ENCODE measurements around the gene RELN.

Gene RELN

DNA sequence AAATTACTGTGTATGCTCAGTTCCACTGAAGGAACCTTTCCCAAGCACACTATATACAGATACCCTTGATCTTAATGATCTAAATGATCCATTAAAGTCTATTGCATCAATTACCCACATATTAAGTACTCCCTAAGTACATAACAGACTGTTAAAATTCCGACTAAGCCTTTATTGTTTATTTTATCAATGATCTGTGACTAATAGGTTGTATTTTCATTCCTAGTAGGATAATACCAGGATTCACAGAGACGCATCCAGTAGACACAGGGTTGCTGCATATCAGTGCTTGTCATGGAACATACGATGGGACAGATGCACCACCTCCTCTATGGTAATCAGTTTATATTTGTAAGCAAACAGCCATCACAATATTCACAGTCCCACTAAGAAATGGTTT lies 383.8 kb downstream of the RELN start:
- Mint-ChIP-seq H3K4me1 (peaks cover 7% of the 10 kb centered on the region), H3K36me3 (ENCODE audit: low read depth) (no peaks in the 10 kb centered on the region), H3K9me3 (no peaks in the 10 kb centered on the region), H3K27me3 (ENCODE audit: low read depth, poor library complexity) (peaks cover 9% of the 10 kb centered on the region), H3K27ac (no peak overlapping the region), H3K4me3 (no peak overlapping the region)
- TF ChIP-seq, protein P1, sequence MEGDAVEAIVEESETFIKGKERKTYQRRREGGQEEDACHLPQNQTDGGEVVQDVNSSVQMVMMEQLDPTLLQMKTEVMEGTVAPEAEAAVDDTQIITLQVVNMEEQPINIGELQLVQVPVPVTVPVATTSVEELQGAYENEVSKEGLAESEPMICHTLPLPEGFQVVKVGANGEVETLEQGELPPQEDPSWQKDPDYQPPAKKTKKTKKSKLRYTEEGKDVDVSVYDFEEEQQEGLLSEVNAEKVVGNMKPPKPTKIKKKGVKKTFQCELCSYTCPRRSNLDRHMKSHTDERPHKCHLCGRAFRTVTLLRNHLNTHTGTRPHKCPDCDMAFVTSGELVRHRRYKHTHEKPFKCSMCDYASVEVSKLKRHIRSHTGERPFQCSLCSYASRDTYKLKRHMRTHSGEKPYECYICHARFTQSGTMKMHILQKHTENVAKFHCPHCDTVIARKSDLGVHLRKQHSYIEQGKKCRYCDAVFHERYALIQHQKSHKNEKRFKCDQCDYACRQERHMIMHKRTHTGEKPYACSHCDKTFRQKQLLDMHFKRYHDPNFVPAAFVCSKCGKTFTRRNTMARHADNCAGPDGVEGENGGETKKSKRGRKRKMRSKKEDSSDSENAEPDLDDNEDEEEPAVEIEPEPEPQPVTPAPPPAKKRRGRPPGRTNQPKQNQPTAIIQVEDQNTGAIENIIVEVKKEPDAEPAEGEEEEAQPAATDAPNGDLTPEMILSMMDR (IDR thresholded peaks at IDR 0.05): no peak
- no peak for DNase-seq

DNA sequence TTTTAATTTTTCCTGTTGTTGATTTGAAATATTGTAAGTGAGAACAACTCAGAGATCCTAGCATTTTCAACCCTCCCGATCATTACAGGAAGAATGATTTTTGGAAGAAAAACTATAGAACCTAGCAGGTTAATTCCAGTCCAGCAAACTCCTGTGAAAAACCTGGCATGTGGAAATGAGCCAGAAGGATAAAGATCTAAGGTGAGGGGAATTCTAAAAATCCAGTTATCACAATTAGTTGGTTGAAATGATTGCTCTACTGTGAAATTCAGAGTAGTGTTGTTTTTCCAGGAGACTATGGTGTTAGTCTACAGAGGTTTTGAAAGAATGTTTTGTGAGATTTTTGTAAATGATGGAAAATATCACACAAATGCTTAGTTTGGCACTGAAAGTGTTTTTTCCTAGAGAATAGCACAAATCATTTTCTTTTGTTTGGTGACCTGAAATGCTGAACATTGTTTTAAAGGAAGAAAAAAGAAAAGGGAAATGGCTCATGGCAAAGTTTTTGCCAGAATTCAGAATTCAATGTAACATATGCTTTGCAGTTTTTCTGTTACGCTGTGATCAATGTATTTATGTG lies 391.0 kb downstream of the RELN start:
- Mint-ChIP-seq H3K4me3 (no peak overlapping the region), H3K4me1 (no peaks in the 10 kb centered on the region), H3K36me3 (ENCODE audit: low read depth) (no peaks in the 10 kb centered on the region), H3K27me3 (ENCODE audit: low read depth, poor library complexity) (peaks cover 3% of the 10 kb centered on the region), H3K9me3 (no peaks in the 10 kb centered on the region), H3K27ac (no peak overlapping the region)
- no peak for DNase-seq
- TF ChIP-seq, protein P1 (IDR thresholded peaks at IDR 0.05): no peak

DNA sequence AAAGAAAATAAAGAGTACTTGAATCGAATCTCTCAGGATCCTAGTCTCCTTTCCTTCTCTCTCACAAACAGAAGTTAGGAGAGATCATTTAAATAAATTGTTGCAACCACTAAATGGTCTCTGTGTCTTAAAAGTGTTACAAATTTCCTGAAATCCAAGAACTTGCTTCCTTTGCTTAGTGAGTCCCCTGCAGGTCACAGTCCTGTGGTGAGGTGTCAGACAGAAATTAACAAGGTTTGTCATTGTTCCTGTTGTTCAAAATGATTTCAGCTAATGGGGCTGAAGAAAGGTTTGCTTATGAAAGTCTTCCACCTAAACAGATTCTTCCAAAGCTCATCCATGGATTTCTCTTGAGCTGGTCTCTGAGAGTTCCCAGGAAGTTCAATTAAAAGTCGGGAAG lies 391.9 kb downstream of the RELN start:
- TF ChIP-seq, protein P1 (IDR thresholded peaks at IDR 0.05): no peak
- H3K4me1 Mint-ChIP-seq: no peaks in the 10 kb centered on the region
- H3K4me3 Mint-ChIP-seq: no peak overlapping the region
- no peaks in the 10 kb centered on the region for H3K9me3 Mint-ChIP-seq
- H3K36me3 Mint-ChIP-seq (ENCODE audit: low read depth): no peaks in the 10 kb centered on the region
- no peak overlapping the region for H3K27ac Mint-ChIP-seq
- no peak for DNase-seq
- H3K27me3 Mint-ChIP-seq (ENCODE audit: low read depth, poor library complexity): peaks cover 3% of the 10 kb centered on the region

DNA sequence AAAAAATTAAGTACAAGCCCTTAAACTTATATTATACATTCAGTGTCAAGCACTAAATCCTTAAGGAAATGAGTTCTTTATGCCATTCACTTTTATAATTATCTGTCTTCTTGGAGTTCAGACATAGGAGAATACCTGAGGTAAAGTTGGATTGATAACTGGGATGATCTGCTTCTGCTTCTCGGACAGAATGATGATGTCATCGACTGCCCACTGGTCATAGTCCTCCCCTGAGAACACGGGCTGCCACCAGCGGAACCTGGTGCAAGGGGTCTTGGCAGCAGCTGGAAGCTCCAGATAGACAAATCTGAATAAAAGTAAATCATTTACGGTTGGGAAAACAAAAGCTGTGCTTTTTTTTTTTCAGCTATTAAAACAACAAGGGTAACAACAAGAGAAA lies 395.3 kb downstream of the RELN start:
- no peak overlapping the region for H3K4me3 Mint-ChIP-seq
- H3K4me1 Mint-ChIP-seq: no peaks in the 10 kb centered on the region
- no peak overlapping the region for H3K27ac Mint-ChIP-seq
- DNase-seq: no peak
- no peaks in the 10 kb centered on the region for H3K36me3 Mint-ChIP-seq (ENCODE audit: low read depth)
- no peaks in the 10 kb centered on the region for H3K9me3 Mint-ChIP-seq
- no peaks in the 10 kb centered on the region for H3K27me3 Mint-ChIP-seq (ENCODE audit: low read depth, poor library complexity)
- TF ChIP-seq, protein P1 (IDR thresholded peaks at IDR 0.05): no peak

DNA sequence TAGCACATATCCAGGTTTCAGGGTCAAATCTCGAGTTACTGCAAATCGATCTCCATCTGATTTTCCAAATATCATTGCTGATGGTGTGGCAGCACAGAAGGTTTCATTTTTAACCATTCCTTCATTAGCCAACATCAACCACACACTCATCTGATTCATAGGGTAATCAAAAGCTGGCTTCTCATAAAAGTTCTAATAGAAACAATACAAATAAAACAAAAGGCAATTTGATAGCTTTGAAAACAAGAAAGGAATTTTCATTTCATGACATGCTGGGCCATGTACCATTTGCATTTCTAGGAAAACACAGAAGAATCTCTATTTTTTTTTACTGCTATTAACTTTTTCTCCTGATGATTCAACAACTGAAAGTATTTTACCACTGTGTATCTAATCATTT lies 395.8 kb downstream of the RELN start:
- no peak overlapping the region for H3K27ac Mint-ChIP-seq
- H3K4me3 Mint-ChIP-seq: no peak overlapping the region
- H3K4me1 Mint-ChIP-seq: no peaks in the 10 kb centered on the region
- H3K9me3 Mint-ChIP-seq: no peaks in the 10 kb centered on the region
- DNase-seq: no peak
- H3K36me3 Mint-ChIP-seq (ENCODE audit: low read depth): no peaks in the 10 kb centered on the region
- H3K27me3 Mint-ChIP-seq (ENCODE audit: low read depth, poor library complexity): no peaks in the 10 kb centered on the region
- TF ChIP-seq, protein P1 (IDR thresholded peaks at IDR 0.05): no peak

DNA sequence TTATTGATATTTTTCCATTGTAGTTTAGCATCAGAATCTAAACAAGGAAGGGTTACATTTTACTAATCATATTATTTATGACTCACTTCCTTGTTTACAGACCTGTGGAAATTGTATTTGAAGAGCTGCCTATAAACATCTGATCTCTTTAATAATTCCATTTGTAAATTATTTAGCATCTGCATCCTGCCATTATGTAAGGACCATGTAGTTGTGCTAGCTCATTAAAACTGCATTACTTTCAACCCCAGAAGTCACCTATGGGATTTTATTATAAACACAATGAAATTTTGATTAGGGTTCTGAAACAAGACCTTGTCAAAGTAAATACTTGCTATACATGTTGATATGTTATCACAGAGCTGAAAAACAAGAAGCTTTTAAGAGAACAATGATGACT lies 396.6 kb downstream of the RELN start:
- Mint-ChIP-seq H3K36me3 (ENCODE audit: low read depth) (no peaks in the 10 kb centered on the region), H3K4me3 (no peak overlapping the region), H3K9me3 (no peaks in the 10 kb centered on the region), H3K4me1 (no peaks in the 10 kb centered on the region), H3K27me3 (ENCODE audit: low read depth, poor library complexity) (no peaks in the 10 kb centered on the region), H3K27ac (no peak overlapping the region)
- TF ChIP-seq, protein P1 (IDR thresholded peaks at IDR 0.05): no peak
- DNase-seq: no peak
